ENCODE data around the gene MORN1.

The MORN1 gene

GRCh38 chr1:2354511-2355372 is 36.6 kb downstream of the MORN1 start:
- H3K9me3 ChIP-seq (ENCODE audit: low read length) = no peaks in the 10 kb centered on the region
- H3K36me3 ChIP-seq (ENCODE audit: insufficient read depth, low read length) = no peaks in the 10 kb centered on the region
- H3K4me3 ChIP-seq (ENCODE audit: low read depth, low read length, poor library complexity, severe bottlenecking) = no peak overlapping the region
- no peak overlapping the region for H3K4me2 ChIP-seq (ENCODE audit: low read length)
- H3K27ac ChIP-seq (ENCODE audit: low read depth, low read length, poor library complexity, severe bottlenecking) = no peak overlapping the region
- H2AFZ ChIP-seq (ENCODE audit: low read length) = no peak overlapping the region
- no peaks in the 10 kb centered on the region for H3F3A ChIP-seq (ENCODE audit: insufficient read depth, low read length)
- no peak overlapping the region for H3K9ac ChIP-seq (ENCODE audit: low read length)
- H3K4me1 ChIP-seq (ENCODE audit: insufficient read depth, low read length, severe bottlenecking) = no peaks in the 10 kb centered on the region
- H4K20me1 ChIP-seq (ENCODE audit: insufficient read depth, low read length) = no peaks in the 10 kb centered on the region
- TF ChIP-seq EZH2 (IDR thresholded peaks at IDR 0.05; ENCODE audit: borderline replicate concordance, low read length) (no peak), CTCF (IDR thresholded peaks at IDR 0.05; ENCODE audit: low read length) (no peak)
- no peaks in the 10 kb centered on the region for H3K9me2 ChIP-seq (ENCODE audit: low read depth, low read length)
- peaks cover 3% of the 10 kb centered on the region; the same call in 1 of the 2 replicates for H3K27me3 ChIP-seq (ENCODE audit: insufficient read depth, low read length)
- H3K79me2 ChIP-seq (ENCODE audit: insufficient read depth, low read length) = no peaks in the 10 kb centered on the region

- Histone ChIP-seq H3K4me1 (ENCODE audit: insufficient read depth, low read length, severe bottlenecking) (no peaks in the 10 kb centered on the region), H3K36me3 (ENCODE audit: insufficient read depth, low read length) (no peaks in the 10 kb centered on the region), H3K9me3 (ENCODE audit: low read length) (no peaks in the 10 kb centered on the region), H3K27me3 (ENCODE audit: insufficient read depth, low read length) (peaks cover 3% of the 10 kb centered on the region; the same call in 1 of the 2 replicates), H3K27ac (ENCODE audit: low read depth, low read length, poor library complexity, severe bottlenecking) (no peak overlapping the region), H3K4me2 (ENCODE audit: low read length) (no peak overlapping the region), H2AFZ (ENCODE audit: low read length) (no peak overlapping the region), H3K4me3 (ENCODE audit: low read depth, low read length, poor library complexity, severe bottlenecking) (no peak overlapping the region), H3K9me2 (ENCODE audit: low read depth, low read length) (no peaks in the 10 kb centered on the region), H3F3A (ENCODE audit: insufficient read depth, low read length) (no peaks in the 10 kb centered on the region), H4K20me1 (ENCODE audit: insufficient read depth, low read length) (no peaks in the 10 kb centered on the region), H3K79me2 (ENCODE audit: insufficient read depth, low read length) (no peaks in the 10 kb centered on the region), H3K9ac (ENCODE audit: low read length) (no peak overlapping the region)
- no peak for TF ChIP-seq EZH2 (IDR thresholded peaks at IDR 0.05; ENCODE audit: borderline replicate concordance, low read length)
Observed at GRCh38 chr1:2353551-2354438, 37.6 kb downstream of the MORN1 start.

GRCh38 chr1:2352897-2353550 is 38.3 kb downstream of the MORN1 start:
- no peaks in the 10 kb centered on the region for H3K79me2 ChIP-seq (ENCODE audit: insufficient read depth, low read length)
- no peak overlapping the region for H3K27ac ChIP-seq (ENCODE audit: low read depth, low read length, poor library complexity, severe bottlenecking)
- no peaks in the 10 kb centered on the region for H3K9me3 ChIP-seq (ENCODE audit: low read length)
- H3K9me2 ChIP-seq (ENCODE audit: low read depth, low read length) = no peaks in the 10 kb centered on the region
- H3K36me3 ChIP-seq (ENCODE audit: insufficient read depth, low read length) = no peaks in the 10 kb centered on the region
- no peaks in the 10 kb centered on the region for H4K20me1 ChIP-seq (ENCODE audit: insufficient read depth, low read length)
- H3K4me2 ChIP-seq (ENCODE audit: low read length) = no peak overlapping the region
- TF ChIP-seq CTCF (IDR thresholded peaks at IDR 0.05; ENCODE audit: low read length) (no peak), EZH2 (IDR thresholded peaks at IDR 0.05; ENCODE audit: borderline replicate concordance, low read length) (no peak)
- H3K4me1 ChIP-seq (ENCODE audit: insufficient read depth, low read length, severe bottlenecking) = no peaks in the 10 kb centered on the region
- H2AFZ ChIP-seq (ENCODE audit: low read length) = no peak overlapping the region
- H3F3A ChIP-seq (ENCODE audit: insufficient read depth, low read length) = no peaks in the 10 kb centered on the region
- peaks cover 3% of the 10 kb centered on the region; the same call in 1 of the 2 replicates for H3K27me3 ChIP-seq (ENCODE audit: insufficient read depth, low read length)
- H3K9ac ChIP-seq (ENCODE audit: low read length) = no peak overlapping the region
- H3K4me3 ChIP-seq (ENCODE audit: low read depth, low read length, poor library complexity, severe bottlenecking) = no peak overlapping the region

Measured in OCI-LY1 (cell line).